WERI-Rb-1 (cell line): ENCODE results near the gene SORBS2.
A peak's percentile ranks its signal among the peaks of the same experiment; 100 is the strongest.

Experiments used
- DNase-seq: peaks from one replicate; pipeline ENCODE4 v3.0.0-alpha.2; 2020
- H3K27ac ChIP-seq: fragments of 250-450 bp; sonication (Bioruptor Pico); 2 replicates; pipeline ENCODE4 v1.5.1; 2020; ENCODE audit warnings: mild to moderate bottlenecking, moderate library complexity
- H3K27me3 ChIP-seq: fragments of 250-450 bp; sonication (Bioruptor Pico); 2 replicates; pipeline ENCODE4 v1.5.1; 2021; ENCODE audit warnings: mild to moderate bottlenecking, low read depth, moderate library complexity; ENCODE audit not compliant: insufficient read depth, severe bottlenecking
- H3K36me3 ChIP-seq: fragments of 250-450 bp; sonication (Bioruptor Pico); 2 replicates; pipeline ENCODE4 v1.5.1; 2020; ENCODE audit warnings: mild to moderate bottlenecking, moderate library complexity
- H3K4me3 ChIP-seq: 2 replicates; pipeline ENCODE4 v1.5.1; 2011; ENCODE audit warnings: low read depth, mild to moderate bottlenecking, control low read depth, low read length
- H3K9me3 ChIP-seq: fragments of 250-450 bp; sonication (Bioruptor Pico); 2 replicates; pipeline ENCODE4 v1.5.1; 2021; ENCODE audit warnings: mild to moderate bottlenecking, moderate library complexity; ENCODE audit not compliant: severe bottlenecking
- CTCF ChIP-seq: IDR thresholded peaks from 2 replicates; pipeline ENCODE4 v1.5.1; 2011; ENCODE audit warnings: low read depth, mild to moderate bottlenecking, control low read depth, inconsistent platforms, low read length

The SORBS2 gene

DNA sequence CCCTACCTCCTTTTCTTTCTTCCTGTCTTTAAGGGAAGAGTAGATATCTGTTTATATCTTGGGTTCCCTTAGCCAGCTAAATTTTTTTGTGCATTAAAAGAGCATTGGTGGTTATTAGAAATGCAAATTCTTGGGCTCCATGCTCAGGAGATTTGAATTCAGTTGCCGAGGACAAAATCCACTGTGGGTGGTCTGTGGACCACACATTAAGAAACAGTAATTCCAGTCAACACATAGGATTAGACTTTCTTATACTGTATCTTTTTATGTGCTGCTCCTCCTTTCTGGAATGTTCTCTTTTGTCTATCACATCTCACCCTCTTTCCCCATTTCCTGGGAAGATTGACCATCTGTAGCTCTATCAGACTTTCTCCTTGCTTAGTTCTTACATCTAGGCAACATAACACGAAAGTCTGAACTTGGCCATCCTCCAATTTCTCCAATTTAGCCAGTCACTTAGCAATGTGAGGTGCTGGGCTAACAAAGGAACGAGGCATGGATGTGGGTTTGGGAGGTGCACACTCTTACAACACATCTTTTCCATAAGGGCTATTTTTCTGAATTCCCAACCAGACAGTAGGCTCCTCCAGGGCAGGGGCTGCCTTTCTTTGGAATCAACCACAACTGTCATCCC lies 271.4 kb downstream of the SORBS2 start:
- no peaks in the 10 kb centered on the region for H3K36me3 ChIP-seq
- H3K9me3 ChIP-seq, result no peaks in the 10 kb centered on the region
- H3K27me3 ChIP-seq, result no peaks in the 10 kb centered on the region
- no peak overlapping the region for H3K4me3 ChIP-seq
- no peak overlapping the region for H3K27ac ChIP-seq
- no peak for DNase-seq
- no peak for TF ChIP-seq CTCF

DNA sequence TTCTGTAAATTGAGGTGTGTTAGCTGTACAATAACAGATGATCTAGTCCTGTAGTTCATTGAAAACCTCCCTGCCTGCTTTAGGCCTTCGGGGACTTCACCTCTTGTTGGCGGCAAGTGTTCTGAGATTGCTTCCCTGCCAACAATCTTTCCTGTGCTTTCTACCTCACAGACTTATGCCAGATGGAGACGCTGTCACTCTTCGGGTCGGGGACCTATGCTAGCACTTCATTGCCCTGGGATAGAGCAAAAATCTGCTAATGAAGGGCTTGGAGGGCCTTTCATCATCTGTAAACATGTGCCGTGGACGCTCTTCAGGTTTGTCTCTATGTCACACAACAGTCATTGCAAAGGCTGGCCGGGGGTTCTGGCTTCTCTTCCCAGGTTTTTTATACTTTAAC lies 272.0 kb downstream of the SORBS2 start:
- Histone ChIP-seq H3K9me3 (no peaks in the 10 kb centered on the region), H3K27me3 (no peaks in the 10 kb centered on the region), H3K4me3 (no peak overlapping the region), H3K27ac (no peak overlapping the region), H3K36me3 (no peaks in the 10 kb centered on the region)
- peak; percentile 30; the same call in 1 of the 2 replicates for TF ChIP-seq CTCF
- no peak for DNase-seq

GRCh38 chr4:185538806-185539205 lies 273.2 kb downstream of the SORBS2 start:
- Histone ChIP-seq H3K4me3 (no peak overlapping the region), H3K9me3 (no peaks in the 10 kb centered on the region), H3K27ac (no peak overlapping the region), H3K27me3 (no peaks in the 10 kb centered on the region), H3K36me3 (no peaks in the 10 kb centered on the region)
- no peak for TF ChIP-seq CTCF
- DNase-seq, result no peak

- TF ChIP-seq CTCF, result no peak
- no peaks in the 10 kb centered on the region for H3K27me3 ChIP-seq
These were observed 275.6 kb downstream of the SORBS2 start for GRCh38 chr4:185536411-185536709.

DNA sequence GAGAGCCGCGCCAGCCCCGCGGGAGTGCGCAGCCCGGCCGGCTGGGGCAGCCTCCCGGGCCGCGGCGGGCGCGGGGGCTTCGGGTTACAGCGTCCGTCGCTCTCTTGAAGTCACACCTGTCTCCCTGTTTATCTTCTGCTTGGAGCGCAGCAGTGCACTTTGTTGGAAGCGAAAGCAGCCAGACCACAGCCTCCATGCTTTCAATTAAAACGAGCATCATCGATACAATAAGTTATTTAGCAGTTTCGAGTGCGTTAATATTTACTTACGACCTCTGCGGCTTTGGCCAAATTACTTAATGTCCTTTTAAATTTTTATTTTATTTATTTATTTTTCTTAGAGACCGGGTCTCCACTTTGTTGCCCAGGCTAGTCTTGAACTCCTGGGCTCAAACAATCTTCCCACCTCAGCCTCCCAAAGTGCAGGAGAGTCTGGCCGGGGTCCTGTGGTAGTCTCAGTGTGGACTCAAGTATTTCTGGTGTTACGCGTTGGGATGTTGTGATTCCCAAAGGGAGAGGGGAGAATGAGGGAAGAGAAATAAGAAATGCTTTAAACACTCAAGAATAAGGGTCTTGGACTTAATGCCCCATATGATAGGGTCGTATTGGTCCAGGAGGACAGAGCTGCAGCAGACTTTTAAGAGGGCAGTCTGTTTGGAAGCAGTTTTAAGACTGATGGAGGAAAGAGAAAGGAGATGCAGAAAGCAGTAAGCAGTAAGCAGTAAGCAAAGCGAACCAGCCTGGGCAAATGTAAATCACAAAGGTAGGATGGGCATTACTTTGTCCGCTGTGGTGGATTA lies 276.2 kb downstream of the SORBS2 start:
- Histone ChIP-seq H3K4me3 (peak overlapping the region; percentile 50), H3K9me3 (no peaks in the 10 kb centered on the region), H3K36me3 (no peaks in the 10 kb centered on the region), H3K27ac (no peak overlapping the region), H3K27me3 (no peaks in the 10 kb centered on the region)
- DNase-seq, result no peak
- TF ChIP-seq CTCF, result no peak

More at GRCh38 chr4:185536411-185536709, 275.6 kb downstream of the SORBS2 start:
- no peak overlapping the region for H3K4me3 ChIP-seq
- no peak overlapping the region for H3K27ac ChIP-seq
- DNase-seq, result no peak
- H3K36me3 ChIP-seq, result no peaks in the 10 kb centered on the region
- no peaks in the 10 kb centered on the region for H3K9me3 ChIP-seq
